OCI-LY3 (cell line): Measurements from ENCODE around the gene AP4S1.
A peak's percentile ranks its signal among the peaks of the same experiment; 100 is the strongest.

Experiments used
- H2AFZ ChIP-seq: fragments of 200-600, 300-600 bp; shearing (Covaris generic); 2 replicates; pipeline ENCODE4 v1.6.0; 2014; ENCODE audit warnings: antibody characterized with exemption, low read depth, low read length
- H3K27ac ChIP-seq: fragments of 200-600, 300-600 bp; sonication (generic); 2 replicates; pipeline ENCODE4 v1.5.1; 2014; ENCODE audit warnings: mild to moderate bottlenecking, low read length, moderate library complexity, mixed read lengths
- H3K27me3 ChIP-seq: fragments of 200-600, 300-600 bp; sonication (generic); 2 replicates; pipeline ENCODE4 v1.6.1; 2014; ENCODE audit warnings: low read depth, low read length, mixed read lengths
- H3K36me3 ChIP-seq: fragments of 200-600, 300-600 bp; sonication (generic); replicated peaks from 2 replicates; pipeline ENCODE3; 2014; ENCODE audit warnings: low read depth, low read length, mixed read lengths
- H3K4me1 ChIP-seq: fragments of 300-600, 200-600 bp; sonication (generic); 2 replicates; pipeline ENCODE4 v1.6.1; 2014; ENCODE audit warnings: low read length, mixed read lengths
- H3K4me2 ChIP-seq: fragments of 200-600, 300-600 bp; sonication (generic); 2 replicates; pipeline ENCODE4 v1.6.1; 2014; ENCODE audit warnings: low read length, mixed read lengths
- H3K4me3 ChIP-seq: fragments of 300-600, 200-600 bp; sonication (generic); 2 replicates; pipeline ENCODE4 v1.5.1; 2014; ENCODE audit warnings: antibody characterized with exemption, mild to moderate bottlenecking, low read length, moderate library complexity
- H3K79me2 ChIP-seq: fragments of 300-600, 200-600 bp; shearing (Covaris generic); 2 replicates; pipeline ENCODE4 v1.6.1; 2014; ENCODE audit warnings: mild to moderate bottlenecking, low read length, mixed read lengths
- H3K9ac ChIP-seq: fragments of 300-600, 200-600 bp; shearing (Covaris generic); 2 replicates; pipeline ENCODE4 v1.6.0; 2014; ENCODE audit warnings: mild to moderate bottlenecking, low read length, moderate library complexity
- H3K9me3 ChIP-seq: fragments of 200-600, 300-600 bp; shearing (Covaris generic); 2 replicates; pipeline ENCODE4 v1.6.1; 2014; ENCODE audit warnings: low read length, mixed read lengths; ENCODE audit not compliant: insufficient read depth
- H4K20me1 ChIP-seq: fragments of 200-600, 300-600 bp; sonication (generic); 2 replicates; pipeline ENCODE4 v1.6.1; 2016; ENCODE audit warnings: low read length, mixed read lengths; ENCODE audit not compliant: insufficient read depth
- EZH2phosphoT487 ChIP-seq: fragments of 200-600 bp; shearing (Covaris generic); IDR thresholded peaks from 2 replicates; pipeline ENCODE4 v1.6.1; 2018; ENCODE audit warnings: antibody characterized with exemption, mixed run types, low read depth
- TF ChIP-seq, protein P1 (sequence below): fragments of 200-600, 300-600 bp; sonication (generic); IDR thresholded peaks from 2 replicates; pipeline ENCODE4 v1.5.1; 2014; ENCODE audit warnings: antibody characterized with exemption, low read length, low read depth

The AP4S1 gene

DNA sequence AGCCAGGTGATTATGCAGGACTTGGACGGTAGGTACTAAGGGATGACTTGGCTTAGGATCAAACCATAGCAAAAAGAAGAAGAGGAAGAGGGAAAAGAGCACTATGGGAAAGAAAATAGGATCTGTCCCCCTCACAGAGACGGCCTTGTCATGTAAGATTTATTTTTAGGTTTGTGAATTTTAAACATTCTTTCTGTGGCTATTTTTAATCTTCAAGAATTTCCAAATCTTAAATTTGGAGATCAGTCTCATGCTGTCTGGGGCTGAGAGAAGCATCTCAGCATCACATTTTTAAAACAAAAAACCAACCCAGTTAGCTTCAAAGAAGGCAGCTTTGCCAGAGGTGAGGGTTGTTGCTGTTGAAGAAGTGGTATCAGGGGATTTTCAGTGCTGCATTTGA lies 53.3 kb downstream of the AP4S1 start:
- Histone ChIP-seq H4K20me1 (no peaks in the 10 kb centered on the region), H3K4me2 (no peak overlapping the region), H3K9ac (no peak overlapping the region), H3K27ac (no peak overlapping the region), H3K4me3 (no peak overlapping the region), H3K79me2 (no peaks in the 10 kb centered on the region), H2AFZ (no peak overlapping the region), H3K9me3 (no peaks in the 10 kb centered on the region), H3K36me3 (no peaks in the 10 kb centered on the region), H3K27me3 (no peaks in the 10 kb centered on the region), H3K4me1 (peaks cover under 1% of the 10 kb centered on the region)
- no peak for TF ChIP-seq EZH2phosphoT487
- TF ChIP-seq, protein P1, sequence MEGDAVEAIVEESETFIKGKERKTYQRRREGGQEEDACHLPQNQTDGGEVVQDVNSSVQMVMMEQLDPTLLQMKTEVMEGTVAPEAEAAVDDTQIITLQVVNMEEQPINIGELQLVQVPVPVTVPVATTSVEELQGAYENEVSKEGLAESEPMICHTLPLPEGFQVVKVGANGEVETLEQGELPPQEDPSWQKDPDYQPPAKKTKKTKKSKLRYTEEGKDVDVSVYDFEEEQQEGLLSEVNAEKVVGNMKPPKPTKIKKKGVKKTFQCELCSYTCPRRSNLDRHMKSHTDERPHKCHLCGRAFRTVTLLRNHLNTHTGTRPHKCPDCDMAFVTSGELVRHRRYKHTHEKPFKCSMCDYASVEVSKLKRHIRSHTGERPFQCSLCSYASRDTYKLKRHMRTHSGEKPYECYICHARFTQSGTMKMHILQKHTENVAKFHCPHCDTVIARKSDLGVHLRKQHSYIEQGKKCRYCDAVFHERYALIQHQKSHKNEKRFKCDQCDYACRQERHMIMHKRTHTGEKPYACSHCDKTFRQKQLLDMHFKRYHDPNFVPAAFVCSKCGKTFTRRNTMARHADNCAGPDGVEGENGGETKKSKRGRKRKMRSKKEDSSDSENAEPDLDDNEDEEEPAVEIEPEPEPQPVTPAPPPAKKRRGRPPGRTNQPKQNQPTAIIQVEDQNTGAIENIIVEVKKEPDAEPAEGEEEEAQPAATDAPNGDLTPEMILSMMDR = no peak

DNA sequence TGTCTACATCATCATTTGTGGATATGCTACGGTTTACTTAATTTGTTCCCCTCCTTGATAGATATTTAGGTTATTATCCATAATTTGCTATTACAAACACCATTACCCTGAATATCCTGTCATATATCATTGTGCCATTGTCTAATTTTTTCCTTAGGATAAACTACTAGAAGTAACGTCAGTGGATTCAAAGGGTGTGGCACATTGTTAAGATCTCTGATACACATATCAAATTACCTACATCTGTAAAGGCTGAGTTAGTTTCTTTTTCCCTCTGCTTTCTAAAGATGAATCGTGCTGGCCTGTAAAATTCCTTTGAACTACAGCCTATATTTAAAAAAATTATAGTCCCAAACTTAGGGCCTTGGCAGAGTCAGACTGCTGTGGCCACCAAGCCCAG lies 54.6 kb downstream of the AP4S1 start:
- Histone ChIP-seq H3K4me2 (no peak overlapping the region), H3K9ac (no peak overlapping the region), H4K20me1 (no peaks in the 10 kb centered on the region), H3K36me3 (no peaks in the 10 kb centered on the region), H3K9me3 (no peaks in the 10 kb centered on the region), H3K79me2 (no peaks in the 10 kb centered on the region), H3K27me3 (no peaks in the 10 kb centered on the region), H3K4me3 (no peak overlapping the region), H3K27ac (no peak overlapping the region), H3K4me1 (peaks cover 10% of the 10 kb centered on the region), H2AFZ (no peak overlapping the region)
- TF ChIP-seq, protein P1 = no peak
- no peak for TF ChIP-seq EZH2phosphoT487

DNA sequence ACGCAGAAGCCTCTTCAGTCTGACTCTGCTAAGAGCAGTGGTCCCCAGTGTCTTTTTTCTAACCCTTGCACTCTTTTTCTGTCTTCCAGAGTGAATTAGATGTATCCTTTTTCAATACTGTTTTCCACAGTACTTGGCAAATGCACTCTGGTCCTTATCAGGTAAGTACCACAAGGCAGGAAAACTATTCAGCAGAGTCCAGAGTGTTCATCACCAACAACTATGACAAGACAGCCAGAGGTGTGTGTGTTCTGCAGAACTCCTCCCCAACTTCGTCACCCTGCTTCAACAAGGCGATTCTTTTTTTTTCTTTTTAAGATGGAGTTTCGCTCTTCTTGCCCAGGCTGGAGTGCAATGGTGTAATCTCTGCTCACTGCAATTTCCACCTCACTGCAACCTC lies 55.0 kb downstream of the AP4S1 start:
- H3K9ac ChIP-seq = no peak overlapping the region

DNA sequence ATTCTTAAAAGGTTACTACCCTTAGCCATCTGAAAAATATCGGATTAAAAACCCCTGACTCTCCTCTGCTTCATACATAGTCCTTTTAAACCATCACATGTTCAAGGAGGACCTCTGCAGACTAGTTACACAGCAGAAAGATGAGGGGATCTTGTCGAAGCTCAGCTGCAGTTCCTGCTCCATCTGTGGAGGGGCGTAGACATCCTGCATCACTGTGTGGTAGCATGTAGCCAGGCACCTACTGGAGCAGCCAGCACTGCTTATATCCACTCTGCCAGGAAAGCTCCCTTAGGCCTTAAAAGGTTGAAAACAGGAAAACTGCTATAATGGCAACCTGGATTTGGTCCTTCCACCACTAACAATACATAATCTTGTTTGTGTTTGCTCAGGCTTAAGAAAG lies 58.3 kb downstream of the AP4S1 start:
- Histone ChIP-seq H3K9ac (no peak overlapping the region), H3K79me2 (no peaks in the 10 kb centered on the region), H4K20me1 (no peaks in the 10 kb centered on the region; the same call in 1 of the 2 replicates), H3K27me3 (no peaks in the 10 kb centered on the region), H3K9me3 (no peaks in the 10 kb centered on the region), H3K4me3 (no peak overlapping the region), H3K36me3 (no peaks in the 10 kb centered on the region), H3K27ac (no peak overlapping the region), H3K4me2 (peak overlapping the region; percentile 40), H2AFZ (peak overlapping the region; percentile 63; the same call in 1 of the 2 replicates), H3K4me1 (peaks cover 10% of the 10 kb centered on the region)
- TF ChIP-seq, protein P1 = no peak
- no peak for TF ChIP-seq EZH2phosphoT487

More for the DNA sequence above, 55.0 kb downstream of the AP4S1 start:
- TF ChIP-seq, protein P1 = no peak
- TF ChIP-seq EZH2phosphoT487 = no peak
- Histone ChIP-seq H2AFZ (no peak overlapping the region), H4K20me1 (no peaks in the 10 kb centered on the region), H3K4me2 (no peak overlapping the region), H3K9me3 (no peaks in the 10 kb centered on the region), H3K27me3 (no peaks in the 10 kb centered on the region), H3K79me2 (no peaks in the 10 kb centered on the region), H3K27ac (no peak overlapping the region), H3K4me3 (no peak overlapping the region), H3K36me3 (no peaks in the 10 kb centered on the region), H3K4me1 (peaks cover 10% of the 10 kb centered on the region)
